H1 (cell line): ENCODE data around the gene RPL37A. TPM values are rescaled to one million over a fixed set of nuclear protein-coding genes. Genes with fewer than 3 reads are reported as not detected.

Experiments
- CTCF ChIA-PET: fragments of 300-600 bp; sonication (Branson Sonifier 250); formaldehyde crosslinking; loops from one replicate; lab custom pipeline; 2021; ENCODE audit not compliant: partially characterized antibody; lab: Charles Lee
- POLR2A ChIA-PET: fragments of 300-600 bp; sonication (Branson Sonifier 250); formaldehyde crosslinking; loops from one replicate; lab custom pipeline; 2021; ENCODE audit warnings: inconsistent platforms; ENCODE audit not compliant: partially characterized antibody; lab: Charles Lee
- DNase-seq, 2 experiments: peaks; one replicate each; pipeline versions ENCODE4 v3.0.0 to v3.0.0-alpha.2; 2010 to 2022; ENCODE audit warnings: low spot score in 2 of 2, low read depth in 1 of 2, mixed read lengths in 1 of 2
- FAIRE-seq: peaks from 2 replicates; lab custom pipeline; 2011; peaks lifted over from hg19 to GRCh38; lab: Jason Lieb, UNC
- H2AFZ ChIP-seq: 2 replicates; pipeline ENCODE4 v1.8.1; 2012; ENCODE audit warnings: low read length, inconsistent platforms
- H2AK5ac ChIP-seq: 2 replicates; pipeline ENCODE4 v1.6.1; 2013; ENCODE audit warnings: low read depth, low read length
- H2BK120ac ChIP-seq: replicated peaks from 2 replicates; pipeline ENCODE3; 2013; ENCODE audit warnings: low read depth, low read length, inconsistent platforms
- H2BK12ac ChIP-seq: 2 replicates; pipeline ENCODE4 v1.6.1; 2013; ENCODE audit warnings: low read depth, low read length
- H2BK15ac ChIP-seq: 2 replicates; pipeline ENCODE4 v1.6.1; 2013; ENCODE audit warnings: low read length
- H2BK20ac ChIP-seq: 2 replicates; pipeline ENCODE4 v1.6.1; 2013; ENCODE audit warnings: low read length
- H2BK5ac ChIP-seq: 2 replicates; pipeline ENCODE4 v1.6.1; 2013; ENCODE audit warnings: low read depth, low read length
- H3K14ac ChIP-seq: 2 replicates; pipeline ENCODE4 v1.6.1; 2013; ENCODE audit warnings: inconsistent platforms; ENCODE audit not compliant: insufficient read length
- H3K18ac ChIP-seq: 2 replicates; pipeline ENCODE4 v1.6.1; 2013; ENCODE audit warnings: low read length; ENCODE audit errors: extremely low read depth
- H3K23ac ChIP-seq: 2 replicates; pipeline ENCODE4 v1.6.1; 2013; ENCODE audit warnings: inconsistent platforms; ENCODE audit not compliant: insufficient read length
- H3K23me2 ChIP-seq: 2 replicates; pipeline ENCODE4 v1.6.1; 2013; ENCODE audit warnings: low read depth, low read length
- H3K27ac ChIP-seq: 2 replicates; pipeline ENCODE4 v1.6.1; 2011; ENCODE audit warnings: low read depth, low read length, inconsistent platforms
- H3K27me3 ChIP-seq, 4 experiments: replicated peaks in 1 of 4; 1 replicate in 1 of 4; 2 replicates in 3 of 4; pipeline versions ENCODE4 v1.6.1 to v1.8.1; 2011 to 2013; ENCODE audit warnings: low read length in 3 of 4, mild to moderate bottlenecking in 3 of 4, inconsistent platforms in 2 of 4, mixed read lengths in 2 of 4, moderate library complexity in 1 of 4; ENCODE audit not compliant: control insufficient read depth in 3 of 4, insufficient read depth in 3 of 4; ENCODE audit errors: extremely low read depth in 1 of 4
- H3K36me3 ChIP-seq, 4 experiments: 2 replicates each; pipeline versions ENCODE4 v1.6.1 to v1.8.1; 2011 to 2013; ENCODE audit warnings: mild to moderate bottlenecking in 4 of 4, low read length in 3 of 4, moderate library complexity in 2 of 4, control low read depth in 1 of 4, inconsistent platforms in 1 of 4; ENCODE audit not compliant: insufficient read depth in 4 of 4, control insufficient read depth in 2 of 4
- H3K4ac ChIP-seq: replicated peaks from 2 replicates; pipeline ENCODE3; 2013; ENCODE audit warnings: low read length, low read depth, mixed read lengths, inconsistent platforms; ENCODE audit not compliant: insufficient read length
- H3K4me1 ChIP-seq, 4 experiments: replicated peaks in 1 of 4; 1 replicate in 1 of 4; 2 replicates in 3 of 4; pipeline versions ENCODE4 v1.6.1 to v1.8.1; 2011 to 2013; ENCODE audit warnings: low read length in 3 of 4, inconsistent platforms in 2 of 4, mixed read lengths in 1 of 4; ENCODE audit not compliant: insufficient read depth in 4 of 4, control insufficient read depth in 3 of 4
- H3K4me2 ChIP-seq, 2 experiments: 2 replicates each; pipeline versions ENCODE4 v1.6.1 to v1.8.1; 2011 to 2013; ENCODE audit warnings: low read depth in 2 of 2, low read length in 2 of 2, control low read depth in 1 of 2, inconsistent platforms in 1 of 2, mild to moderate bottlenecking in 1 of 2; ENCODE audit not compliant: insufficient read depth in 1 of 2
- H3K4me3 ChIP-seq, 4 experiments: fragments of 200-600, 300-600 bp in 1 of 4; sonication (generic), shearing (Covaris generic), sonication (Bioruptor Twin) in 1 of 4; 2 replicates each; pipeline versions ENCODE4 v1.5.1 to v1.8.1; 2011 to 2016; ENCODE audit warnings: low read length in 4 of 4, low read depth in 3 of 4, control low read depth in 2 of 4, inconsistent platforms in 2 of 4, mild to moderate bottlenecking in 2 of 4, mixed read lengths in 1 of 4, moderate library complexity in 1 of 4; ENCODE audit not compliant: insufficient read depth in 2 of 4; ENCODE audit errors: extremely low read depth in 1 of 4
- H3K56ac ChIP-seq: replicated peaks from 2 replicates; pipeline ENCODE3; 2013; ENCODE audit warnings: low read depth, mild to moderate bottlenecking, mixed read lengths, low read length, inconsistent platforms; ENCODE audit not compliant: insufficient read length
- H3K79me1 ChIP-seq: 2 replicates; pipeline ENCODE4 v1.6.1; 2013; ENCODE audit warnings: low read depth, low read length, control low read depth
- H3K79me2 ChIP-seq, 2 experiments: 2 replicates each; pipeline versions ENCODE4 v1.6.1 to v1.8.1; 2012 to 2013; ENCODE audit warnings: low read length in 2 of 2, mild to moderate bottlenecking in 2 of 2, inconsistent platforms in 1 of 2; ENCODE audit not compliant: insufficient read depth in 2 of 2, control insufficient read depth in 1 of 2
- H3K9ac ChIP-seq, 4 experiments: replicated peaks in 1 of 4; 1 replicate in 1 of 4; 2 replicates in 3 of 4; pipeline versions ENCODE4 v1.6.1 to v1.8.1; 2011 to 2013; ENCODE audit warnings: low read depth in 3 of 4, low read length in 3 of 4, control low read depth in 2 of 4, mild to moderate bottlenecking in 2 of 4, moderate library complexity in 2 of 4, inconsistent platforms in 1 of 4; ENCODE audit errors: extremely low read depth in 1 of 4
- H3K9me3 ChIP-seq, 2 experiments: 2 replicates each; pipeline versions ENCODE4 v1.6.1 to v1.8.1; 2012 to 2013; ENCODE audit warnings: mild to moderate bottlenecking in 2 of 2, moderate library complexity in 2 of 2, control low read depth in 1 of 2, inconsistent platforms in 1 of 2, low read depth in 1 of 2, low read length in 1 of 2, mixed read lengths in 1 of 2; ENCODE audit not compliant: insufficient read depth in 2 of 2
- H4K20me1 ChIP-seq, 2 experiments: replicated peaks in 1 of 2; 2 replicates each; pipeline versions ENCODE3 to v1.8.1; 2011 to 2013; ENCODE audit warnings: inconsistent platforms in 2 of 2, low read length in 2 of 2, mild to moderate bottlenecking in 1 of 2; ENCODE audit not compliant: insufficient read depth in 2 of 2, control insufficient read depth in 1 of 2
- H4K5ac ChIP-seq: 2 replicates; pipeline ENCODE4 v1.6.1; 2013; ENCODE audit warnings: low read length, low read depth, mixed read lengths, inconsistent platforms; ENCODE audit not compliant: insufficient read length
- H4K8ac ChIP-seq: 2 replicates; pipeline ENCODE4 v1.8.0; 2013; ENCODE audit warnings: mild to moderate bottlenecking, moderate library complexity, low read length, inconsistent platforms; ENCODE audit not compliant: insufficient read depth; ENCODE audit errors: extremely low read depth
- H4K91ac ChIP-seq: replicated peaks from 2 replicates; pipeline ENCODE3; 2013; ENCODE audit warnings: low read length, mixed read lengths, inconsistent platforms; ENCODE audit not compliant: insufficient read length
- E2F6 ChIP-seq: IDR thresholded peaks from 2 replicates; pipeline ENCODE4 v1.6.1; 2012; ENCODE audit warnings: inconsistent platforms
- GTF2F1 ChIP-seq: IDR thresholded peaks from 2 replicates; pipeline ENCODE4 v1.6.1; 2012; ENCODE audit warnings: low read depth, low read length, improper control_type of control experiment, borderline replicate concordance
- NANOG ChIP-seq: IDR thresholded peaks from 2 replicates; pipeline ENCODE4 v1.6.1; 2011; ENCODE audit warnings: low read length, low read depth, mild to moderate bottlenecking, inconsistent platforms; ENCODE audit not compliant: insufficient read depth, poor library complexity, severe bottlenecking
- WGBS, 2 experiments: shearing (Covaris generic) in 1 of 2; methylation state at CpG; one replicate each; pipeline versions ENCODE4 v1.1.6 to v1.1.7; 2013 to 2015; ENCODE audit warnings: low lambda C conversion rate in 2 of 2, mixed read lengths in 2 of 2, inconsistent platforms in 1 of 2, low coverage in 1 of 2, missing lambda C conversion rate in 1 of 2; ENCODE audit not compliant: insufficient replicate concordance in 2 of 2, insufficient coverage in 1 of 2, insufficient read length in 1 of 2; ENCODE audit errors: extremely low coverage in 1 of 2, missing lambda C conversion rate in 1 of 2; 5-methylcytosine and 5-hydroxymethylcytosine counted together
- polyA plus RNA-seq, 7 experiments: library from polyadenylated mRNA; depleted of rRNA in 3 of 7; stranded (reverse) in 5 of 7; unstranded in 2 of 7; fragments of >200 nt in 5 of 7; fragments of 200-250 nt in 2 of 7; gene quantifications; 1 replicate in 5 of 7; 2 replicates in 1 of 7; 4 replicates in 1 of 7; pipeline versions ENCODE4 v1.2.1 to v1.2.3, GENCODE V29; 2011 to 2013; ENCODE audit warnings: missing spikeins in 2 of 7, mixed read lengths in 2 of 7
- total RNA-seq: library from RNA; stranded (reverse); fragmentation: NEBNext Ultra II Directional; extraction: Animal tissue kit (Norgen Biotek cat#: 25700); gene quantifications from 2 replicates; pipeline ENCODE4 v1.2.1, GENCODE V29; 2021

RPL37A gene
- total and polyA plus RNA-seq, 2 of the 8 experiments (the other 6 are each of a cell fraction or from before 2014, with no cell fraction given), result 1,737 to 3,180 TPM

GRCh38 chr2:216546241-216546640, 47.6 kb downstream of the RPL37A start:
- Histone ChIP-seq H2BK12ac (no peak overlapping the region), H4K8ac (no peak overlapping the region), H4K20me1 (no peaks in the 10 kb centered on the region), H3K36me3 (no peaks in the 10 kb centered on the region), H2AK5ac (no peak overlapping the region), H3K56ac (no peak overlapping the region), H2BK120ac (no peak overlapping the region), H3K9ac (no peak overlapping the region), H3K79me2 (no peaks in the 10 kb centered on the region; a peak in 1 of 4 replicates), H3K4me2 (no peak overlapping the region), H3K79me1 (no peaks in the 10 kb centered on the region), H3K4me1 (peaks cover 3 to 6% (median 4%) of the 10 kb centered on the region in 4 experiments; a peak in 5 of 7 replicates), H3K18ac (no peak overlapping the region), H4K5ac (no peak overlapping the region), H4K91ac (no peak overlapping the region), H2BK5ac (no peak overlapping the region), H2BK20ac (no peak overlapping the region), H3K27ac (no peak overlapping the region), H3K23me2 (no peaks in the 10 kb centered on the region), H3K4ac (no peak overlapping the region), H3K23ac (no peak overlapping the region)
- no peak for DNase-seq
- CTCF ChIA-PET, result interaction anchor here (1.0 to 1.4 kb wide), 2 partner anchors 12 to 27 kb away, joined by 3 to 4 read pairs; no protein-coding TSS in a partner anchor
- POLR2A ChIA-PET, result no interaction called here
- no peak for FAIRE-seq
- TF ChIP-seq NANOG, result no peak
- TF ChIP-seq GTF2F1, result no peak
- no peak for TF ChIP-seq E2F6
- TF ChIP-seq, all 59 proteins: peak for 0
- no peaks in the 10 kb centered on the region for H3K9me3 ChIP-seq
- H3K27me3 ChIP-seq, result no peaks in the 10 kb centered on the region
- no peak overlapping the region for H3K14ac ChIP-seq
- no peak overlapping the region for H3K4me3 ChIP-seq
- H2BK15ac ChIP-seq, result no peak overlapping the region
- no peak overlapping the region for H2AFZ ChIP-seq
- WGBS, 2 experiments, result 88% methylated on average over 3 of the region's 3 CpGs; no CpG with 5 or more reads in 1 of the 2 experiments
